Left cardiac atrium (tissue), 4 donors: ENCODE data around the gene RXRG. TPM values are rescaled to one million over a fixed set of nuclear protein-coding genes. Genes with fewer than 3 reads are reported as not detected.

Experiments
- ATAC-seq, 2 donors: fragments of 200-7000 bp; cut with Tn5 transposase; one replicate each; pipeline ENCODE4 v1.9.1; 2020; ENCODE audit warnings: mild to moderate bottlenecking in 2 of 2, moderate library complexity in 2 of 2
- DNase-seq: peaks from one replicate; pipeline ENCODE4 v3.0.0-alpha.2; 2020
- intact Hi-C, 2 donors: fragments of 100-400 bp; cut with DNase I; formaldehyde crosslinking; loops; one replicate each; pipeline versions ENCODE4 v1.14.1 to v1.15.1; 2022 to 2023
- total RNA-seq, 2 donors: library from RNA; stranded (reverse); fragmentation: NEBNext Ultra II Directional; extraction: Animal tissue kit (Norgen Biotek cat#: 25700); gene quantifications; one replicate each; pipeline ENCODE4 v1.2.1, GENCODE V29; 2021
- donor health status: DM: no; HTN: yes; CAD: no.
- donor health status: DM: no; HTN: yes; CAD: no; lungs with severe emphysema.
- donor health status: DM: yes; HTN: yes; CAD: no.
- donor health status: Dilated cardiomyopathy.

RXRG gene
- total RNA-seq, 2 donors from 2014 or later = 2.4 to 5.3 TPM

GRCh38 chr1:165352442-165353293 is 92.3 kb downstream of the RXRG start:
- intact Hi-C loops = no loop called here
- DNase-seq (no peak), ATAC-seq (no peak)

- ATAC-seq = no peak
- no peak for DNase-seq
- intact Hi-C loops = no loop called here
Observed at GRCh38 chr1:165351863-165352441, 93.0 kb downstream of the RXRG start.

Other genes starting within 250 kb of the RXRG start
- gene LMX1A, start 88.4 kb downstream of the RXRG start, total RNA-seq = under 1 TPM in 1 of 2 donors, not detected in 1; 0.09 TPM
- under 1 TPM in 1 of 2 donors, not detected in 1; 0.60 TPM for gene LRRC52, start 98.9 kb upstream of the RXRG start, total RNA-seq
- 100 to 1,000 TPM; 436 to 446 TPM for gene MGST3, start 186.1 kb upstream of the RXRG start, total RNA-seq